DOHH2 (cell line): ENCODE measurements around the gene ASF1A.

Experiments
- H3F3A ChIP-seq: fragments of 200-600 bp; sonication (generic), shearing (Covaris generic); 2 replicates; pipeline ENCODE4 v1.6.0; 2016; ENCODE audit warnings: antibody characterized with exemption, mild to moderate bottlenecking; ENCODE audit not compliant: control insufficient read depth, insufficient read depth
- H3K27ac ChIP-seq: fragments of 200-600 bp; sonication (generic); 2 replicates; pipeline ENCODE4 v1.5.1; 2014; ENCODE audit warnings: low read depth, mild to moderate bottlenecking, low read length, moderate library complexity
- H3K27me3 ChIP-seq: fragments of 200-600 bp; sonication (generic); 2 replicates; pipeline ENCODE4 v1.6.1; 2014; ENCODE audit warnings: mild to moderate bottlenecking, low read length, mixed read lengths; ENCODE audit not compliant: control insufficient read depth
- H3K36me3 ChIP-seq: fragments of 200-600 bp; sonication (generic); 2 replicates; pipeline ENCODE4 v1.6.1; 2014; ENCODE audit warnings: mild to moderate bottlenecking, low read length, moderate library complexity, mixed read lengths; ENCODE audit not compliant: control insufficient read depth
- H3K4me1 ChIP-seq: fragments of 200-600 bp; sonication (generic); 2 replicates; pipeline ENCODE4 v1.6.1; 2014; ENCODE audit warnings: mild to moderate bottlenecking, low read length, mixed read lengths; ENCODE audit not compliant: control insufficient read depth
- H3K4me2 ChIP-seq: fragments of 200-600 bp; sonication (generic); 2 replicates; pipeline ENCODE4 v1.6.0; 2014; ENCODE audit warnings: mild to moderate bottlenecking, low read length, moderate library complexity
- H3K4me3 ChIP-seq: fragments of 200-600 bp; sonication (generic); 2 replicates; pipeline ENCODE4 v1.5.1; 2014; ENCODE audit warnings: mild to moderate bottlenecking, low read length, mixed read lengths
- H3K79me2 ChIP-seq: fragments of 200-600 bp; sonication (generic); 2 replicates; pipeline ENCODE4 v1.6.1; 2014; ENCODE audit warnings: mild to moderate bottlenecking, low read length, mixed read lengths; ENCODE audit not compliant: control insufficient read depth
- H3K9me2 ChIP-seq: fragments of 200-600 bp; sonication (generic); replicated peaks from 2 replicates; pipeline ENCODE4 v1.6.1; 2014; ENCODE audit warnings: mild to moderate bottlenecking, low read length, mixed read lengths; ENCODE audit not compliant: control insufficient read depth
- H3K9me3 ChIP-seq: fragments of 200-600 bp; sonication (generic); 2 replicates; pipeline ENCODE4 v1.6.1; 2014; ENCODE audit warnings: antibody characterized with exemption, low read length, mixed read lengths; ENCODE audit not compliant: control insufficient read depth, insufficient read depth
- H4K20me1 ChIP-seq: fragments of 200-600 bp; sonication (generic); 2 replicates; pipeline ENCODE4 v1.6.0; 2014; ENCODE audit warnings: low read depth, mild to moderate bottlenecking, antibody characterized with exemption, low read length, moderate library complexity; ENCODE audit not compliant: control insufficient read depth, insufficient read depth
- EZH2phosphoT487 ChIP-seq: fragments of 200-600 bp; sonication (generic); IDR thresholded peaks from 2 replicates; pipeline ENCODE4 v1.6.1; 2017; ENCODE audit warnings: borderline replicate concordance, mild to moderate bottlenecking, antibody characterized with exemption, low read length, moderate library complexity, mixed read lengths
- TF ChIP-seq, protein P1 (sequence below): fragments of 200-600 bp; sonication (generic); IDR thresholded peaks from one replicate; pipeline ENCODE4 v1.5.1; 2014; ENCODE audit warnings: antibody characterized with exemption, mild to moderate bottlenecking, low read depth, low read length; ENCODE audit not compliant: poor library complexity, severe bottlenecking

ASF1A gene

DNA sequence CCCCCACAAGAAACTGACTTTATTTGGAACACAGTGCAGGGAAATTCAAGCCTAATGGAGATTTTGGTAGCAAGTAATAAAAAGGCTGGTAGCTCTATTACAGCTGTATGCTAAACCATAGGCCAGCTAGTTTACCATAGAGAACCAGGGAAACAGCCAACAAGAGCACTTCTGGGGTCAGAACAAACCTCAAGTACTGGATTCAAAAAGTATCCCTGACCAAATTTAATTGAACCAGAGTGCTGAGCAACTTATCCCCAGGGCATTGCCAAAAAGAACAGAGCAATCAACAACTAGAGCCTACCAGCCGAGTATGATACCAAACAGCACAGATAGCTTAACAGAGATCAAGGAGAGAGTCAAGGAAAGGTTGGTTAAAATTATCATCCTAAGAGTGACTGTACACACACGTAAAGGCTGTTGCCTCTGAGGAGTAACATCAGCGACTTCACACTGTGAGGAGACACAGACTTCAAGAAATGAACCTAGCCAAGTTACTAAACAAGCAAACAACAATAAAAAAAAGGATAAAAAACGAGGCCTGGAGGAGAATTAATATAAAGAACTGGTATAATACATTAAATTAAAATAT lies 11.5 kb upstream of the ASF1A start:
- TF ChIP-seq EZH2phosphoT487 = no peak
- TF ChIP-seq, protein P1, sequence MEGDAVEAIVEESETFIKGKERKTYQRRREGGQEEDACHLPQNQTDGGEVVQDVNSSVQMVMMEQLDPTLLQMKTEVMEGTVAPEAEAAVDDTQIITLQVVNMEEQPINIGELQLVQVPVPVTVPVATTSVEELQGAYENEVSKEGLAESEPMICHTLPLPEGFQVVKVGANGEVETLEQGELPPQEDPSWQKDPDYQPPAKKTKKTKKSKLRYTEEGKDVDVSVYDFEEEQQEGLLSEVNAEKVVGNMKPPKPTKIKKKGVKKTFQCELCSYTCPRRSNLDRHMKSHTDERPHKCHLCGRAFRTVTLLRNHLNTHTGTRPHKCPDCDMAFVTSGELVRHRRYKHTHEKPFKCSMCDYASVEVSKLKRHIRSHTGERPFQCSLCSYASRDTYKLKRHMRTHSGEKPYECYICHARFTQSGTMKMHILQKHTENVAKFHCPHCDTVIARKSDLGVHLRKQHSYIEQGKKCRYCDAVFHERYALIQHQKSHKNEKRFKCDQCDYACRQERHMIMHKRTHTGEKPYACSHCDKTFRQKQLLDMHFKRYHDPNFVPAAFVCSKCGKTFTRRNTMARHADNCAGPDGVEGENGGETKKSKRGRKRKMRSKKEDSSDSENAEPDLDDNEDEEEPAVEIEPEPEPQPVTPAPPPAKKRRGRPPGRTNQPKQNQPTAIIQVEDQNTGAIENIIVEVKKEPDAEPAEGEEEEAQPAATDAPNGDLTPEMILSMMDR = no peak
- peak overlapping the region; percentile 59 for H3K4me3 ChIP-seq
- no peaks in the 10 kb centered on the region for H3K9me2 ChIP-seq
- no peaks in the 10 kb centered on the region for H4K20me1 ChIP-seq
- H3F3A ChIP-seq = peaks cover 8% of the 10 kb centered on the region
- H3K4me2 ChIP-seq = peak overlapping the region; percentile 79
- peaks cover 86% of the 10 kb centered on the region for H3K79me2 ChIP-seq
- no peaks in the 10 kb centered on the region for H3K27me3 ChIP-seq
- no peaks in the 10 kb centered on the region for H3K9me3 ChIP-seq
- peak overlapping the region; percentile 72 for H3K27ac ChIP-seq
- peaks cover 6% of the 10 kb centered on the region; the same call in 1 of the 2 replicates for H3K36me3 ChIP-seq
- H3K4me1 ChIP-seq = peaks cover 74% of the 10 kb centered on the region

DNA sequence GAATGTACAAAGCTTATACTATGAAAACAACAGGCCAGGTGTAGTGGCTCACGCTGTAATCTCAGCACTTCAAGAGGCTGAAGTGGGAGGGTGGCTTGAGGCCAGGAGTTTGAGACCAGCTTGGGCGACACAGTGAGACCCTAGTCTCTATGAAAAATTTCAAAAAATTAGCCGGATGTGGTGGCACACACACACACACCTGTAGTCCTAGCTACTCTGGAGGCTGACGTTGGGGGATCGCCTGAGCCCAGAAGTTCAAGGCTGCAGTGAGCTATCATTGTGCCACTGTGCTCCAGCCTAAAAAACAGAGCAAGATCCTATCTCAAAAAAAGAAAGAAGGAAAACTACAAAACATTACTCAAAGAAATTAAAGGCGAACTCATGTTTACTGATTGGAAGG lies 7.3 kb upstream of the ASF1A start:
- Histone ChIP-seq H3K27me3 (no peaks in the 10 kb centered on the region), H3K36me3 (peaks cover 6% of the 10 kb centered on the region; the same call in 1 of the 2 replicates), H4K20me1 (no peaks in the 10 kb centered on the region), H3K4me1 (peaks cover 78% of the 10 kb centered on the region), H3K4me3 (no peak overlapping the region), H3K4me2 (peak overlapping the region; percentile 25), H3F3A (peaks cover 3% of the 10 kb centered on the region; the same call in 1 of the 2 replicates), H3K79me2 (peaks cover 94% of the 10 kb centered on the region), H3K9me3 (no peaks in the 10 kb centered on the region), H3K27ac (no peak overlapping the region; the same call in 1 of the 2 replicates), H3K9me2 (no peaks in the 10 kb centered on the region)
- TF ChIP-seq EZH2phosphoT487 = no peak
- TF ChIP-seq, protein P1 = no peak

DNA sequence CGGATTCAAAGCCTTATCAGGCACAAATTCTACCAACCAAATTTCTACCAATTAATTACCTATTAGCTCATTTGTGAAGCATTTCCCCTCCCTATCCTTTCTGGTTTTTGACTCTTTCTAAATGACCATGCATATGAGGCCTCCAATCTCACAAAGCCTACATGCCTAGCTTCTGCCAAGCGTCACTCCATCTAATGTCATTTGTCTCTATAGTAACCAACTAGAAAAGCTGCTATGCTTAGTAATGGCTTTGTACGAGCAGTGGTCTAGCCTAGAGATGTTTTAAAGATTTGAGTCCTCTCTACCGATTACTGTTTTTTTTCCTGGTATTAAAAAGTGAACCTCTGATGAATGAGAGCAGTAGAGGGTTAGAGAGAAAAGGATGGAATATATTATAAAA lies 4.8 kb upstream of the ASF1A start:
- H4K20me1 ChIP-seq = no peaks in the 10 kb centered on the region
- H3K4me3 ChIP-seq = no peak overlapping the region
- no peaks in the 10 kb centered on the region for H3K9me3 ChIP-seq
- no peaks in the 10 kb centered on the region for H3K27me3 ChIP-seq
- no peak overlapping the region for H3K4me2 ChIP-seq
- peaks cover 12% of the 10 kb centered on the region for H3F3A ChIP-seq
- H3K79me2 ChIP-seq = peaks cover 90% of the 10 kb centered on the region
- peaks cover 67% of the 10 kb centered on the region for H3K4me1 ChIP-seq
- H3K27ac ChIP-seq = no peak overlapping the region
- TF ChIP-seq, protein P1 = no peak
- no peak for TF ChIP-seq EZH2phosphoT487
- no peaks in the 10 kb centered on the region for H3K9me2 ChIP-seq
- H3K36me3 ChIP-seq = peaks cover 3% of the 10 kb centered on the region
